Vagina (tissue), 2 donors: ENCODE results near the gene ZYG11A. TPM values are rescaled to one million over a fixed set of nuclear protein-coding genes. Genes with fewer than 3 reads are reported as not detected.
A peak's percentile ranks its signal among the peaks of the same experiment; 100 is the strongest.

Experiments used
- DNase-seq, 2 donors: peaks; one replicate each; pipeline ENCODE4 v3.0.0-alpha.2; 2017; ENCODE audit errors: extremely low spot score in 2 of 2
- H3K27ac ChIP-seq: fragments of 200-600 bp; sonication (generic); one replicate; pipeline ENCODE4 v1.5.1; 2019
- H3K27me3 ChIP-seq: fragments of 200-600 bp; sonication (generic); one replicate; pipeline ENCODE4 v1.5.1; 2019
- H3K36me3 ChIP-seq, 2 donors: fragments of 200-600 bp; sonication (generic); one replicate each; pipeline ENCODE4 v1.5.1; 2017 to 2019
- H3K4me1 ChIP-seq: fragments of 200-600 bp; sonication (generic); one replicate; pipeline ENCODE4 v1.5.1; 2019
- H3K4me3 ChIP-seq, 2 donors: fragments of 200-600 bp; sonication (generic); 1 replicate in 1 of 2; 2 replicates in 1 of 2; pipeline ENCODE4 v1.5.1; 2016 to 2019
- H3K9me3 ChIP-seq: fragments of 200-600 bp; sonication (generic); one replicate; pipeline ENCODE4 v1.5.1; 2019
- POLR2A ChIP-seq, 2 donors: fragments of 450-650 bp; IDR thresholded peaks; one replicate each; pipeline ENCODE4 v1.6.1; 2017; ENCODE audit warnings: antibody characterized with exemption in 2 of 2, mild to moderate bottlenecking in 2 of 2, moderate library complexity in 2 of 2
- POLR2AphosphoS5 ChIP-seq, 2 donors: sonication (generic); formaldehyde crosslinking; IDR thresholded peaks; one replicate each; pipeline ENCODE4 v1.9.0; 2017; ENCODE audit warnings: antibody characterized with exemption in 2 of 2, mild to moderate bottlenecking in 2 of 2, low read depth in 1 of 2; ENCODE audit not compliant: insufficient read depth in 1 of 2
- intact Hi-C: fragments of 100-400 bp; cut with DNase I; formaldehyde crosslinking; loops from one replicate; pipeline ENCODE4 v1.15.1; 2023
- total RNA-seq: library from RNA; depleted of rRNA; stranded (reverse); fragments of >200 nt; gene quantifications from one replicate; pipeline ENCODE4 v1.2.3, GENCODE V29; 2016
- TF ChIP-seq, protein P1 (sequence below), 3 experiments: fragments of 450-650 bp in 2 of 3; fragments of 200-600 bp in 1 of 3; sonication (generic) in 1 of 3; IDR thresholded peaks; one replicate each; pipeline ENCODE4 v1.5.1; 2017 to 2019; ENCODE audit warnings: antibody characterized with exemption in 3 of 3, mild to moderate bottlenecking in 2 of 3, moderate library complexity in 2 of 3

ZYG11A gene
- total RNA-seq, 1 donor from 2014 or later = 0.74 TPM

DNA sequence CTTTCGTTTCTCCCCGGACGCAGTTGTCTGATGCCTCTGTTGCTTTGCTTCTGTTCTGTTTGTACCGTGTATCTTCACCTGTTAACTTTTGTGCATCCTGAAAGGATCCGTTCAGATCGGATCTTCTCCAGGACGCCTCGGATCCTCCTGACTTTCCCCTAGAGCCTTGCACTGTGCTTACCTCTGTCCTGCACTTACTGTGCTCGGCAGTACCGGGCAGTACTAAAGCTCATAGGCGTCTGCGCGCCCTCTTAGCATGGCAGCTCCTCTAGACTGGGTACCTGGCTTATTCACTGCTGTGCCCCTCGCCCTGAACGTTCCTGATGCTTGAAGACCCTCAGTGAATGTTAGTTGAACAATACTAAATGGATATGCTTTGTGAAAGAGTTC, 85.5 kb downstream of the ZYG11A start:
- H3K4me3 ChIP-seq = peak overlapping the region; percentile 67 to 78
- no peaks in the 10 kb centered on the region for H3K9me3 ChIP-seq
- H3K36me3 ChIP-seq = no peaks in the 10 kb centered on the region
- no peak for DNase-seq
- H3K27me3 ChIP-seq = no peaks in the 10 kb centered on the region
- no peak for TF ChIP-seq POLR2AphosphoS5 (IDR thresholded peaks at IDR 0.05; ENCODE audit: insufficient read depth in 1 of 2, low read depth in 1 of 2)
- TF ChIP-seq, protein P1, sequence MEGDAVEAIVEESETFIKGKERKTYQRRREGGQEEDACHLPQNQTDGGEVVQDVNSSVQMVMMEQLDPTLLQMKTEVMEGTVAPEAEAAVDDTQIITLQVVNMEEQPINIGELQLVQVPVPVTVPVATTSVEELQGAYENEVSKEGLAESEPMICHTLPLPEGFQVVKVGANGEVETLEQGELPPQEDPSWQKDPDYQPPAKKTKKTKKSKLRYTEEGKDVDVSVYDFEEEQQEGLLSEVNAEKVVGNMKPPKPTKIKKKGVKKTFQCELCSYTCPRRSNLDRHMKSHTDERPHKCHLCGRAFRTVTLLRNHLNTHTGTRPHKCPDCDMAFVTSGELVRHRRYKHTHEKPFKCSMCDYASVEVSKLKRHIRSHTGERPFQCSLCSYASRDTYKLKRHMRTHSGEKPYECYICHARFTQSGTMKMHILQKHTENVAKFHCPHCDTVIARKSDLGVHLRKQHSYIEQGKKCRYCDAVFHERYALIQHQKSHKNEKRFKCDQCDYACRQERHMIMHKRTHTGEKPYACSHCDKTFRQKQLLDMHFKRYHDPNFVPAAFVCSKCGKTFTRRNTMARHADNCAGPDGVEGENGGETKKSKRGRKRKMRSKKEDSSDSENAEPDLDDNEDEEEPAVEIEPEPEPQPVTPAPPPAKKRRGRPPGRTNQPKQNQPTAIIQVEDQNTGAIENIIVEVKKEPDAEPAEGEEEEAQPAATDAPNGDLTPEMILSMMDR (IDR thresholded peaks at IDR 0.05) = no peak
- TF ChIP-seq POLR2A (IDR thresholded peaks at IDR 0.05) = no peak
- intact Hi-C loops = loop anchor here (5.0 to 10.0 kb wide), 2 partner anchors 127 to 226 kb away; no protein-coding TSS in a partner anchor
- H3K27ac ChIP-seq = peak overlapping the region; percentile 70
- H3K4me1 ChIP-seq = peaks cover 20% of the 10 kb centered on the region

DNA sequence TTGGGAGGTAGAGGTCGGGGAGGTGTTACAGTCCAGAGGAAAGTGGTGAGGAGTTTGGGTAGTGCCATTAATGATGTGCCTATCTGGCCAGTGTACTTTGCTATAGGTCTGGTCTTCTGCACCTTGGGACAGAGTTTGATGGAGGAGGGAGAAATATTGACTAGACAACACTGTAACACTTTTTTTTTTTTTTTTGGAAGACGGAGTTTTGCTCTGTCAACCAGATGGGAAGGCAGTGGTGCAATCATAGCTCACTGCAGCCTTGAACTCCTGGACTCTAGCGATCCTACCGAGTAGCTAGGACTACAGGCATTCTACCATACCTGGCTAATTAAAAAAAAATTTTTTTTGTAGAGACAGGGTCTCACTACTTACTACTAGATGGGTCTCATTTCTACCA, 86.5 kb downstream of the ZYG11A start:
- Histone ChIP-seq H3K4me3 (no peak overlapping the region), H3K27me3 (no peaks in the 10 kb centered on the region), H3K9me3 (no peaks in the 10 kb centered on the region), H3K4me1 (peaks cover 20% of the 10 kb centered on the region), H3K36me3 (no peaks in the 10 kb centered on the region), H3K27ac (no peak overlapping the region)
- TF ChIP-seq POLR2AphosphoS5 (IDR thresholded peaks at IDR 0.05; ENCODE audit: insufficient read depth in 1 of 2, low read depth in 1 of 2) = no peak
- no peak for TF ChIP-seq POLR2A (IDR thresholded peaks at IDR 0.05)
- TF ChIP-seq, protein P1 (IDR thresholded peaks at IDR 0.05) = no peak
- DNase-seq = no peak
- intact Hi-C loops = loop anchor here (5.0 to 10.0 kb wide), 2 partner anchors 126 to 227 kb away; no protein-coding TSS in a partner anchor

DNA sequence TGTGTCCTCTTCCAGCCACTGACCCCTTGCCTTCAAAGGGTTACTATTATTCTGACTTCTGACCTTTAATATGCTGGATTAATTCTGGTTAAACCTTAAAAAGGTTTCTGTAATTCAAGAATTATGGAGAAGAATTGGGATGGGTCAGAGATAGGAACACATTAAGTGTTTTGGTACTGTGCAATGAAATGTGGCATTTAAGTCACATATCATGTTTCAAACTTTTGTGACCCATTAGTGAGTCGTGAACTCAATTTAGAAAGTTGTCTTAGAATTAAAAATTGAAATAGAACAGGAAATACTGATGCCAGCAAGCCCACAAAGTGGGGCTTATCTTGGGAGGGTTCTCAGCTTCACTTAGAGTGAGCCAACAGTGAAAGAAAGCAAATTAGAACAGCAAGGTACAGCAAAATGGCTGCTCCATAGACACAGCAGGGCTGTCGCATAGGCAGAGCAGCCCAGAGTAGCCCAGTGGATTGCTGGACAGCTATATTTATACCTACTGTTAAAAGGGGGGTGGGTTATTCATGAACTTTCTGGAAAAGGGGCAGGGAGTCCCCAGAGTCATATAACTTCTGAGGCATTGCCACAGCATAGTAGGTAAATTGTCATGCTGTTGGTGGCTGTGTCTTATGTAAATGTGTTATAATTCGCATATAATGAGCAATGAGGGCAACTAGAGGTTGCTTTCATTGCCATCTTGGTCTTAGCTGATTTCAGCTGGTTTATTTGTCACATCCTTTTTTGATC, 95.0 kb downstream of the ZYG11A start:
- no peak for TF ChIP-seq POLR2AphosphoS5 (IDR thresholded peaks at IDR 0.05; ENCODE audit: insufficient read depth in 1 of 2, low read depth in 1 of 2)
- TF ChIP-seq POLR2A (IDR thresholded peaks at IDR 0.05) = no peak
- TF ChIP-seq, protein P1 (IDR thresholded peaks at IDR 0.05) = no peak
- H3K36me3 ChIP-seq = no peaks in the 10 kb centered on the region
- H3K9me3 ChIP-seq = no peaks in the 10 kb centered on the region
- H3K4me1 ChIP-seq = no peaks in the 10 kb centered on the region
- no peak overlapping the region for H3K27ac ChIP-seq
- H3K4me3 ChIP-seq = no peak overlapping the region
- H3K27me3 ChIP-seq = no peaks in the 10 kb centered on the region
- intact Hi-C loops = no loop called here
- no peak for DNase-seq

DNA sequence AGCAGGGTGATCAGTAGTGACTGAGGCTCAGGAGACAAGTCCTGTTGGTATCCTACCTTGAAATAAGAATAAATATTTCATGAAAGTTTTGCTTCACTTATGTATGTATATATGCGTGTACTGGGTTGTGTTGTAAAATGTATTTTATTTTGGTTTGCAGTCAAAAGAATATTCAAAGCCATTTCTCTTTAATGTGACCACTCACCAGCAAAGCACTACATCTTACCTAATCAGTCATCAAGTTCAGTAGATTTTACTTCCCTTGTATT, 95.6 kb downstream of the ZYG11A start:
- Histone ChIP-seq H3K9me3 (no peaks in the 10 kb centered on the region), H3K27ac (no peak overlapping the region), H3K4me1 (no peaks in the 10 kb centered on the region), H3K27me3 (no peaks in the 10 kb centered on the region), H3K4me3 (no peak overlapping the region), H3K36me3 (no peaks in the 10 kb centered on the region)
- no peak for DNase-seq
- TF ChIP-seq, protein P1 (IDR thresholded peaks at IDR 0.05) = no peak
- TF ChIP-seq POLR2A (IDR thresholded peaks at IDR 0.05) = no peak
- no peak for TF ChIP-seq POLR2AphosphoS5 (IDR thresholded peaks at IDR 0.05; ENCODE audit: insufficient read depth in 1 of 2, low read depth in 1 of 2)
- intact Hi-C loops = no loop called here

DNA sequence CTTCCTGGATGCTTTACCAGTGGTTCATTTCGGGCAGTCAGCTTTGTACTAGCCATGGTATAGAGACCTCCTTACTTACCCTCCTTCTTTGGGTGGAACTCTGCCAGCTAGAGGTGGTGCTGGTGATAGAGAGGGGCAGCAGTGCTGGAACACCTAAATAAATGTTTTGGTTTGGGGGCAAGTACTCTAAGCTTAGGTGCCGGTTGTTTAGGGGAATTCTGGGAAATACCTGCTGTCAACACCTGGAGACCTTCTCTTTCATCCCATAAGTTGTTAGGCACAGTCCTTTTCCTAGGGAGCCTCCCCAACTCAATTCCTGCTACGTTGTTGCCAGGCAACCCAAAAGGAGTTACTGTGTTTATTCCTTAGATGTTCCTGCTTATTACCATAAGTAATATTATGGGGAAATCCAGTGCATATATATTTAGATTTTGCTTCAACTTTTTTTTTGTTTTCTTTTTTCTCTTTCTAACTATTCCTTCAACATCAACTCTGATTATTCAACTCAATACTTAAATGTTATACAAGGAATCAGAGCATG, 101.4 kb downstream of the ZYG11A start:
- TF ChIP-seq POLR2A (IDR thresholded peaks at IDR 0.05) (no peak), POLR2AphosphoS5 (IDR thresholded peaks at IDR 0.05; ENCODE audit: insufficient read depth in 1 of 2, low read depth in 1 of 2) (no peak)
- TF ChIP-seq, protein P1 (IDR thresholded peaks at IDR 0.05) = no peak
- DNase-seq = no peak
- Histone ChIP-seq H3K27me3 (no peaks in the 10 kb centered on the region), H3K9me3 (no peaks in the 10 kb centered on the region), H3K4me1 (no peaks in the 10 kb centered on the region), H3K4me3 (no peak overlapping the region), H3K27ac (no peak overlapping the region), H3K36me3 (no peaks in the 10 kb centered on the region)
- intact Hi-C loops = no loop called here
